Hair follicle dermal papilla cell (primary cell): ENCODE results near the gene HPS6. TPM values are rescaled to one million over a fixed set of nuclear protein-coding genes. Genes with fewer than 3 reads are reported as not detected.

Experiments
- small RNA-seq: library from RNA; depleted of rRNA; stranded (forward); fragments of <200 nt; gene quantifications from one replicate; pipeline ENCODE3, GENCODE V24; 2012
- total RNA-seq: library from RNA; depleted of rRNA; stranded (reverse); fragments of >200 nt; gene quantifications from 2 replicates; pipeline ENCODE4 v1.2.3, GENCODE V29; 2012

The HPS6 gene
- total RNA-seq, result 46.7 and 50.4 TPM in 2 replicates

DNA sequence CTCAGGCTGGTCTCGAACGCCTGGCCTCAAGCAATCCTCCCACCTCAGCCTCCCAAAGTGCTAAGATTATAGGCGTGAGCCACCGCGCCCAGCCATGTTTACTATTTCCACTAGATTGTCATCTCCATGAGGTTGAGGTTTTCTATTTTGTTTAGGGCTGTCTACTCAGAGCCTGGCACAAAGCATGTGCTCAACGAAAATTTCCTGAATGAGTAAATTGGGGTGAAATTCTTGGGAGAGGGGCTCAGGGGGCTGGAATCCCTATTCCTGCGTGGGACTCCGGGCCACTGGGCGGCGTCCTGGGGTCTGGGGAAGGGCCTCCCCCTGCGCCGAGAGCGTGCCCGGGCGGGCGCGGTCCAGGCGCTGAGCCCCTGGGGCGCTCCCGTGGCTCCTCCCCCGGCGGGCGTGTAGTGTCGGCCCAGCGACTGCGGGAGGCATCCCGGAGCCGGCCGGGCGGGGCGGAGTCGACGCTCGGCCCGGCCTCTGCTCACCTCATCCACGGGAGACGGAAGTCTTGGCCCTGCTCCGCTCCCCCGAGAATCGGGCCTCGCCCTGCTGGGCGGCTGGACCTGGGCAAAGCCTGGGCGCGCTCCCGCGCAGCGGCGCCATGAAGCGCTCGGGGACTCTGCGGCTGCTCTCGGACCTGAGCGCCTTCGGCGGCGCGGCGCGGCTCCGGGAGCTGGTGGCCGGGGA, at the start of gene HPS6:
Gene HPS6, plus strand, starts transcription at position 482 of the 693 bp plus-strand sequence. Its CDS starts 126 bp downstream, at position 608.

DNA sequence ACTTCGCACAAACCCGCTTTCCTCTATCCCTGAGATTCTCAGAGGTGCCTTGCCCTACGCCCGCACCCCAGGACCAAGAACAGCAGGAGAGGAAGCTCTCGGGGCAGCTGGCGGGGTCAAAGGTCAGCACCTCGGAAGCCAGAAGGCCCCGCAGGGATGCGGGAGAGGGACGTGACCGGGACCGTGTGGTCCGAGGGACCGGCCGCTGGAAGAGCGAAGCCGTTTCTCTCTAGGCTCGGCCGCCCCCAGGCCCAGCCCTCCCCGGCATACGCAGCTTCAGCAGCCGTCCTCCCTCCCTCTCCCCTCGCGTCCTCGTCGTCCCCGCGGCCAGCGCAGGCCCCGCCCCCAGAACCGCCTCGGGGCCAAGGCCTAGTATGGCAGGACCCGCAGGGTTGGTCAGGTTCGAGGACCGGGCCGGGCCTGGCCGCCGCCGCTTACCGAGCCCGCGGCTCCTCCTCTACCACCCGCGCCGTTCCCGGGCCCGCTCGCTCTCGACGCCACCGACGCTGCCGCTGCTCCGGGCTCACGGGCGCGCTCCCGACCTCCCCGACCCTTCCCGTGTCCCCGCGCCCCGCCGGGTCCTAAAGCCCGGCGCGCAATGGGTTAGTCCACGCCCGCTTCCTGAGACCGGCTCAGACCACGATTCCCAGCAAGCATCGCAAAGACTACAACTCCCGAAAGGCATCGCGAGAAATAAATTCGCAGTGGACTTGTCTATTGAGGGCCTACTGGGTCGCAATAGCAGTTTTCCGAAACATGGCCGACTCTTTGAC, 9.3 kb upstream of the HPS6 start, which contains the start of gene ARMH3:
Gene ARMH3, minus strand, starts transcription at position 527 of the 773 bp plus-strand sequence. CDS start 16,059 bp downstream, outside the sequence.

Small RNA genes within 50 kb of the gene (small RNA-seq; reads per million reads assigned to genes)
- gene AL500527.1, result not detected
- gene AL500527.2, result not detected

Other genes with a start within 250 kb of the HPS6 start
- 83.8 and 126 TPM in 2 replicates for gene OGA, start 246.9 kb upstream of the HPS6 start, total RNA-seq
- gene KCNIP2, start 221.5 kb upstream of the HPS6 start, total RNA-seq, result 1.6 and 1.7 TPM in 2 replicates
- 16.5 and 16.9 TPM in 2 replicates for gene ARMH3, start 9.2 kb upstream of the HPS6 start, total RNA-seq
- 81.8 and 90.1 TPM in 2 replicates for gene LDB1, start 55.0 kb downstream of the HPS6 start, total RNA-seq
- gene PPRC1, start 67.7 kb downstream of the HPS6 start, total RNA-seq, result 35.5 and 42.5 TPM in 2 replicates
- gene NOLC1, start 87.0 kb downstream of the HPS6 start, total RNA-seq, result 22.3 and 28.2 TPM in 2 replicates
- gene ELOVL3, start 160.9 kb downstream of the HPS6 start, total RNA-seq, result 1.9 and 2.2 TPM in 2 replicates
- not detected in 2 replicates for gene PITX3, start 176.2 kb downstream of the HPS6 start, total RNA-seq
- 58.5 and 67.0 TPM in 2 replicates for gene GBF1, start 180.2 kb downstream of the HPS6 start, total RNA-seq